Urothelium cell line (cell line): Measurements from ENCODE around the gene UBE3B.

ENCODE experiments used
- DNase-seq: peaks from one replicate; pipeline ENCODE4 v3.0.0; 2011; ENCODE audit warnings: low spot score, mixed read lengths
- FAIRE-seq: peaks from 2 replicates; lab custom pipeline; 2011; peaks lifted over from hg19 to GRCh38; lab: Jason Lieb, UNC

UBE3B gene

DNA sequence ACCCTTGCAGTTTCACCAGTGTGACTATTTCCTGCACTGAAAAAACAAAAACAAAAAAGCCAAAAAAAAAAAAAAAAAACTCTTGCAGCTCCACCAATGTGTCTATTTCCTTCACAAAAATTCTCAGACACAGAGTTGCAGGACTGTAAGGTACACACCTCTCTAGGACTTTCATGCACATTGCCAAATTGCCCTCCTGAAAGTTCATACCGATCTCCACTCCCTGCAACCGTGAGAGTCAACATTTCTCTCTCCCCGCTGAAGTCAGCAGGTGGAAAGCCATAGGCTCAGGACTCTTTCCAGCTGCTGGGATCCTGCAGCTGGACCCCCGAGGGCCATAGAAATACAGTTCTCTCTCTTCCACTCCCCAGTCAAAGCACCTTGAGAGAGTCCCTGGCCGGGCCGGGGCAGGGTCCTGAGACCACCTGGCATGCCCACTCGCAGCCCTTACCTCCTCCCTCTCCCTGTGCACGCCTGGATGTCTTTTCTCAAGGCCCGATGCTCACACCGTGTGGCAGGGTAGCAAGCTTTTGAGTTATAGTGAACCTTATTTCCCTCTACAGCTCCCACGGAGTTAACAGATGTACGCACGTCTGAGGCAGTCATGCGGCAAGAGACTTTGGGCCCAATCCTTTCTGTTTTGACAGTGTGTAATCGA, 72.3 kb downstream of the UBE3B start:
- no peak for FAIRE-seq

DNA sequence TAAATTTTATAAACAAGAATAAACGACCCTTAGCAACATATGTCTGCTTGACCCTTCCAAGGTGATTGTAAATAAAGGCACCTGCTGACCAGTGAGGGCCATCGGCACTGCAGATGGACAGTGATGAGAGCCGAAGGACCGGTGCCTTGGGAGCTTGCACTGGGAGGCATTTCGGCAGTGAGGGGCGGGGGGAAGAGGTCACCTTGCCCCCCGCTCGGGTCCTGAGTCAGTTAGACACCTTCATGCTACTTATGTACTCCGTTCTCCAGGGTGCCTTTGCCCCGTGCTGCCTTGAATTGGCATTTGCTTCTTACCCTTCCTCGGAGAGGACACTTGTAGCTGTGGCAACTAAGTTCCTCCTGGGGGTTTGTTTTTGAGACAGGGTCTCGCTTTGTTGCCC, 72.8 kb downstream of the UBE3B start:
- DNase-seq (no peak), FAIRE-seq (no peak)

More for the DNA sequence above, 72.3 kb downstream of the UBE3B start:
- no peak for DNase-seq

DNA sequence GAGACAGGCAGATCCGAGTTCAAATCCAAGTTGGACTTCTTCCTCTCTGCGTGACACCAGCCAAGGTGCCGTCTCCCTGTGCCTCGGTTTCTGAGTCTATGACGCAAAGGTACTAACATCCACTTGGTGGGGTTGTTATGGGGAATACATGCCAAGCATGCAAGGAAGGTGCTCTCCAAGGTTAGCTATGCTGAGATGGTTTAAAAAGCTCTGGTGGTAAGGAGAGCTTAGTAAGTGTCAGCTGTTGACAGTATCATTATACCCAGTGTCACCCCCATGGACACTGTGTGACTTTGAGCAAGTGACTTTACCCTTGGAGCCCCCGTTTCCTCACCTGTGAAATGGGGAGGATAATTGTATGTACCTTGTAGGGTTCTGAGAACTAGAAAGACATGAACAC, 73.7 kb downstream of the UBE3B start:
- DNase-seq (no peak), FAIRE-seq (no peak)

DNA sequence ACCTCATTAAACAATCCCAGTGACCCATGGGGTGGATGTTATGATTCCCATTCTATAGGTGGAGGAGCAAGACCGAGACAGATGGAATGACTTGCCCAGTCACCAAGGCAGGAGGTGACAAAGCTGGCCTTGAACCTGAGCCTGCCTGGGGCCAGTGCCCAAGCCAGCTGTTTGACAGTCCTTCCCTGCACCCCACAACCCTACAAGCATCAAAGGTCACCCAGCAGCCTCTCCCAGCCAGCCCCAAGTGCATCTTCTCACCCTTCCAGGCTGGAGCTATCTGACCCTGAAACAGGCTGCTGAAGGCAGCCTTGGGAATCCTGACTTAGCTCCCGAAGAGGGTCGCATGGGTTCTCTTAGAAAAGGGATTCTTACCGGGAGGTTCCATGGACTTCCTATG, 75.5 kb downstream of the UBE3B start:
- no peak for FAIRE-seq
- no peak for DNase-seq

DNA sequence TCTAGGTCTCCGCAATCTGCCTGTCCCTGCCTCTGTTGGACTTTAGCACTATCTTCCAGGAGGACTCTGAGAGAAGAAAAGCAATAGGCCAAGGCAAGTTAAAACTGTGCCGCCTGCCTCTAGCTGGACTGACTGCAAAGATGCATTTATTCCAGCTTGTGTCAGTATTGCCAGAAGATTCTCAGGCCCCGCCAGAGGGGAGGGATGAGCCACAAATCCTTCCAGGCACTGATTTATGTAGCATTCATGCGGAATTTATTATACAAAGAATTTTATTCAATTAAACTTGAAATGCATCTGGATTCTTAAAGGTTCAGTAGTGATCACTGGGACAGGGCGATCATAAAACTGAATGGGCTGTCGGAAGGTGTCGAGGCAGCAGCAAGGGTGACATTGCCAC, 76.0 kb downstream of the UBE3B start:
- DNase-seq (no peak), FAIRE-seq (no peak)

DNA sequence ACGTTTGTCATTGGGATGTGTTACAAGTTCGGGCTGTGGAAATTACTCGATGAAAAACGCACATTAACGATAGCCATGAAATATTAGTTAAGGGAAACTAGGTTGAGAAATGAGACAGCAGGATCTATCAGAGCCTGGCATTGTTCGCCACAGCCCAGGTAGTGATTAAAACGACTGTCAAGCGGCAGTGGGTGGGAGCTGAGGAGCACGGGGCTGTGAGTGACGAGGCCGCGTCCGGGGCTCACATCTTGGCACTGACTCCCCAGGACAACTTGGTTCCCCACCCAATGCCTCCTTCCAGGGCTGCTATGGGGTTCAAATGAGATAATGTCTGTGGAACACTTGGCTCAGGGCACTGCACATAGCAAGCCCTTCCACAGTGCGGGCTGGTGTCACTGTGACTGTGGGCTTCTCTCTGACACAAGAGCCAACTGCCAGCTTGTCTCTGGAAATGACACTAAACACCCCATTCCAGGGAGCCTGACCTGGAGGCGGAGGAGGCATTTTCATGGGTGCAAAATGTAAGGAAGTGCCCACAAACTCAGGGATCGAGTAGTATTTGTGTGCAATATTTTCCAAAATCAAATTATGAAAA, 76.6 kb downstream of the UBE3B start:
- FAIRE-seq (no peak), DNase-seq (no peak)

DNA sequence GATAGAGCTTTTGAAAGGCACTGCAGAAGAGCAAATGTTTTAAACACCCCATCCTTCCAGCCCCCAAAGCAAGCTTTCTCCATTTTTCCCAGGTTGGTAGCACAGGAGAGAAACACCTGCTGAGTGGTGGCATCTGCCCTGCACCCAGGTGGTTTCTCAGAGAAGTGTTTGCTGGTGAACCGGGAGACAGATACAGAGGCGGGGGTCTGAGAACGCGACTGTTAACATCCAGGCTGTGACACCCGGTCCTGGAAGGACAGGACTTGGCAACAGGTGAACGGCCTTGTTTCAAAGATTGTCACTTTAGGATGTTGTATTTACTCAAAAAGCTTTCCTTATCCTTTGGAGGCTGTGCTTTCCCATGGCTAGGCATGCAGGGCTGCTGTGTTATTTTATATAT, 77.3 kb downstream of the UBE3B start:
- FAIRE-seq (no peak), DNase-seq (no peak)

DNA sequence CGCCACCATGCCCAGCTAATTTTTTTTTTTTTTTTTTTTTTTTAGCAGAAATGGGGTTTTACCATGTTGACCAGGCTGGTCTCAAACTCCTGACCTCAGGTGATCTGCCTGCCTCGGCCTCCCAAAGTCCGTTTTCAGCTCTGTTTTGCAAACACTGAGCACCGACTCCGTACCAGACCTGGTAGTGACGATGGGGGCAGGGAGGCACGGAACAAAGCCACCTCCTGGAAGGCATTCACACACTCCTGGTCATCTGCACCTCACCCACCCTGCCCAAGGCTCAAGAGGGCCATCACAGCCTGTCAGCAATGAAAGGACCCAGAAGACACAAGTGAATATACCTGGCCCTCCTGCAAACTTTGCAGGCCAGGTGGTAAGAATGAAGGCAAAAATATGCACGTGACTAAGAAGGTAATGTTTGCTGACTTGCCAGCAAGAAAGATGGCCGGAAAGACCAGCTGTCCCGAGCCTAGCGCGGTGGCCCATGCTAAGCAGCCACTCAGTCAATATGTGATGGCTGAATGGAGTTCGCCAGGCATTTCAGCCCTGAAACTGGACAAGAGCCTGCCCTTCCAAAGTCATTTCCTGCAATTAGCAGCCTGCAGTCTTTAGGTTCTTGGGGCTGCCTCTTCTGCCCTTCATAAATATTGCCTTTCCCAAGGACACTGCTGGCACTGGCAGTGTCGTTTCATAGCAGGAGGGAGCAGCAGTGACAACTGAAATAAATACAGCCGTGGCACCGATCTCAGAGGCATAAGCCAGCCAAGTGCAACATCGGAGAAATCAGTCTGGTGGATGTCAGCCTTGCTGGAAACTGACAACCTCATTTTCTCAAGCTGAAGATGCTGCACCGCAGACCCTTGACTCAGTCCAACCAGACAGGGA, 78.2 kb downstream of the UBE3B start:
- peak; percentile 17 for FAIRE-seq
- no peak for DNase-seq

DNA sequence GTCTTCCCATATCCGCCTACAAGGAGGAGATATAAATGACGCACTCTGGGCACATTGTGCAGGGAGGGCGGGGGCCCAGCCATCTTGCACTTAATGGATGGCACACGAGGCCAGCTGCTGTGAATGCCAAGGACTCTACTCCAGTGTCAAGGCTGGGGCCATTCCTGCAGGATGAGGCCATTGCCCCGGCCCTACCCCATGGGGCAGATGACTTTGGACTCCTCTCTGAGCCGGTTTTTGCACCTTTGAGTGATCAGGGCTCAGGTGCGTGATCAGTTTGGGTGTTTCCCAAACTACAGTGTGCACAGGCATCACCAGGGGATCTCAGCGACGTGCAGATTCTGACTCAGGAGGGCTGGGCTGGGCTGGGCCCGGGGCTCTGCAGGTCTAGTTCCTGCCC, 79.8 kb downstream of the UBE3B start:
- DNase-seq: no peak
- no peak for FAIRE-seq

DNA sequence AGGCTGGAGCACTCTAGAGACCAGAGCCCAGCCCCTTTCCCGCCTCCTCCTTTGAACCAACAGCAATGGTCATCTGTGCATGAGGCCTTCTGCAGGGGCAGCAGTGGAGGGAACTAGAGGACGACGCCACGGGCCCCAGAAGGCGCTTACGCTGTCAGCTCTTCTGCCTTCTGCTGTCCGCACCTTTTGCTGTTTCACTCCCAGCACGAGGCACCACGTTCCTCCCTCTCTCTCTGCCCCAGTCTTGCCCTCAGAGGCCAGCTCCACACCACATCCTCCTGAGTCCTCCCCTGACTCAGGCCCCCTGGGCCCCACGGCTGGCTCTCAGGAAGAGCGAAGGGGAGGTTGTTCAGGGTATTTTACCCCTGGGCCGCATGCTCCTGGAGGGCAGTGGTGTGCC, 80.4 kb downstream of the UBE3B start:
- DNase-seq (no peak), FAIRE-seq (no peak)

DNA sequence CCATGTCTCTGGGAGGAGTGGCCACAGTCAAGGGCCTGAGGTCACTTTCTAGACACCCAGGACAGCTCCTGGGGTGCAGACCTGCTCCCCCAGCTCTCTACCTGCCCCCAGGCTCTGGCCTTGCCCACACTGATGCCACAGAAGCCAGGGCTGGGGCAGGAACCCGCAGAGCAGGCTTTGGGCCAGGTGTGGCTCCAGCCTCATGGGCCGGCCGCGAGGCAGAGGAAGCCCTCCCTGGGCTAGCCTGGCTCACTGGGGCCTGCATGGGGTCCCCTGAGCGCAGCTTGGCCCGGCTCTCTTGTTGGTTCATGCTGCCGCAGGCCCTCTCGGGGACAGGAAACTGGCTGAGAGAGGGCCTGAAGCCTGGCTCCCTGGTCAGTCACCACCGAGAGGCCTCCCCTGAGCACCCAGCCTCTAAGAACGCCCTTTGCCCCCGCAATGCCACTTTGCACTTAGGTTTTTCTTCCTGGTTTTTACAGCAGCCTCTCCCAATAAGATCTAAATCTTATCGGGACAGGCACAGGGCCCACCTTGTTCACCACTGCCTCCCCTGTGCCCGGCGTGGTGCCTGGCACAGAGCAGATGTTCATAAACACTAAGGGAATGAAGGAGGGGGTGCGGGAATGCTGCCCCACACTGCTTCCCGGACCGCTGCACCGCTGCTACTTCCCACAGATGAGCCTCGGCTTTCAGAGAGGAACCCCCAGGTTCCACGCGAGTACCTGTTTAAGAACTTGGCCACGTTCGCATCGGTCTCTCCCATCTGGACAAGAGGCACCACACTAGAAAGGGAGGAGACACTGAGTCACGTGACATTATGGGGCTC, 81.2 kb downstream of the UBE3B start:
- no peak for DNase-seq
- no peak for FAIRE-seq

DNA sequence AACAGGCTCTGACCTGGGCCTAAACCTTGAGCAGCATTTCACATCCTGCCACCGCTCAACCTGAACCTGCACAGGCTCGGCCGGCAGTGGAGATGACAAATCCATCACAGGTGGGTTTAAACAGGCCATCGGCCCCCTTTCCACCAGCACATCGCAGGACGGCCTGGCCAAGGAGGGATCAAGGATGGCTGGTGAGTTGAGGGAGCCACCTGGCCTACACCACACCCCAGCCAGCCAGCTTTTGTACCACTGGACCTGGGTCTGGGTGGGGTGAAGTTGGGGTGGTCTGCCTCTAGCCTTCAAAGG, 81.7 kb downstream of the UBE3B start:
- FAIRE-seq (no peak), DNase-seq (no peak)

DNA sequence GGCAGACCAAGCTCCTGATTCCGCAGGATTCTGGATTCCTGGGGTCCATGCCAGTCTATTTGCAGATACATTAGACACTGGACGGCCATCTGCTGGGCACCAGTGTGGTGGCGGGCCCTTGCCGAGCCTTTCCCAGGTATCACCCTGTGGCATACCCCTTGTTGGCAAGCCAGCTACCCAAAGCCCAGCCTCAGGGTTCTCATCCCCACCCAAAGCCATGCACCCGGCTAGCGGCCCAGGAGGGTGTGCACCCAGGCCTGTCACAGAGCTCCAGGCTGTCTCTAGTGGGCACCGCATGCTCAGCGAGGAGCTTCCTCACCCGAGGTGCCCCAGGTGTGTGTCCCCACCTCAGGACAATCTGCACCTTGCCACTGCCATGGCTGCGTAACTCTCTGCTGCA, 82.2 kb downstream of the UBE3B start:
- no peak for FAIRE-seq
- DNase-seq: no peak

DNA sequence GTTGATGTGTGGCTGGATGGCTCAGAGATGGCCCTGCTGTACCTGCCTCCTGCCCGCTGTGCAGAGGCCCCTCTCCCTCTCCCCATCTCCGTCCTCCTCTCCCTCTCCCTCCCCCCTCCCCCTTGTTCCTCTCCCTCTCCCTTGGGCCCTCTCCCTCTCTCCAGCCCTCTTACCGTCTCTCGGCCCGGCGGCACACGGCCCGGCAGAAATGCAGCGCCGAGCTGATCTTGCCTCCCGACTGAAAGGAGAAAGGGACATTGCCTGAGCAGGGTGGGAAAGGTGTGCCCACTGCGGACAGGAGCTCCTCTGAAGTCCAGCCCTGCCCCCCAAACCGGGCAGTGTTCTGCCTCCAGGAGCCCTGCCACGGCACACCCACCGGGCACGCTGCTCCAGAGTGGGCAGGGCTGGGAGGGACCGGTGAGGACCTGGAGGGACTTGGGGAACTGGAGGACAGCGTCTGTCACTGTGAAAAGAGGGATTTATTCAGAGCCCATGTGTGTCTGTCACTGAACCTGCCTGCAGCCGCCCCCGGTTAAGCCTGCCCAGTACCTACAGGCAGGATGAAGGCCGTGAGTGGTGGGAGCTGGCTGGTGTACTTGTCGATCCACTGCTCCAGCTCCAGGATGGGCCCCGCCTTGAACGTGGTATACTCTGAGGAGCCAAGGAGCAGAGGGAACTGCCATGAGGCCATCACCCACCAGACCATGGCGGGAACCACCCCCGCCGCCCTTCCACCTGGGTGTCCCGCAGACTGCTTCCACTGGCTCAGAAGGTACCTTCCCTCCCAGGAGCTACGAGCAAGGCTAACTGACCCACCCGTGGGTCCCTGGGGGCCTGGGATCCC, 83.7 kb downstream of the UBE3B start:
- no peak for DNase-seq
- no peak for FAIRE-seq

DNA sequence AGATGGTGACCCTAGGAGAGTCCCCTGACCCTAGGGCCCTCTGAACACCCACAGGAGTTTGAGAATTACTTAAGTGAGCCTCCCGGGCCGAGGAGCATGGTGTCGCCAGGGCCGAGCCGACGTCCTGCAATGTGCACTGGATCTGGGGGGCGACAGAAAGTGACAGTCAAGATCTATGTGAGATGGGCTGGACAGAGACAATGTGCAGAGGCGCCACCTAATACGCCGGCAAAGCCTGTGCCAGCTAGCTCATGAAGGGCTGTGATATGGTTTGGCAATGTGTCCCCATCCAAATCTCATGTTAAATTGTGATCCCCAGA, 84.2 kb downstream of the UBE3B start:
- no peak for DNase-seq
- no peak for FAIRE-seq

DNA sequence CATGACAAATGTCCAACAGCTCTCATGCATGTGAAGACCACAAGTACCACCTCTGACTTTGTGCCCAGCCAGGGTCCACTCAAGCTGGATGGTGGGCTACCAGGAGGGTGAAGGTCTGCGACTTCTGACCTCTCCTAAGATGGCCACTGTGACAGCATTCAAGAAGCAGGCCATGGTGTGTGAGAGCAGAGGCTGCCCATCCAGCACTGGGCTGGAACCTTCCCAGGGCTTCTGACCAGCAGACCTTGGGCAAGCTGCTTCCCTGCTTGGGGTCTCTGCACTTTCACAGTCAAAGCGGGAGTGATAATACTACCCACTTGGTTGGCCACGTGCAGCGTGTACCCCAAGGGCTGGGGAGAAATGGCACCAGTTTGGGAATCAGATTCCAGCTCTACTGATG, 85.4 kb downstream of the UBE3B start:
- FAIRE-seq (no peak), DNase-seq (no peak)

DNA sequence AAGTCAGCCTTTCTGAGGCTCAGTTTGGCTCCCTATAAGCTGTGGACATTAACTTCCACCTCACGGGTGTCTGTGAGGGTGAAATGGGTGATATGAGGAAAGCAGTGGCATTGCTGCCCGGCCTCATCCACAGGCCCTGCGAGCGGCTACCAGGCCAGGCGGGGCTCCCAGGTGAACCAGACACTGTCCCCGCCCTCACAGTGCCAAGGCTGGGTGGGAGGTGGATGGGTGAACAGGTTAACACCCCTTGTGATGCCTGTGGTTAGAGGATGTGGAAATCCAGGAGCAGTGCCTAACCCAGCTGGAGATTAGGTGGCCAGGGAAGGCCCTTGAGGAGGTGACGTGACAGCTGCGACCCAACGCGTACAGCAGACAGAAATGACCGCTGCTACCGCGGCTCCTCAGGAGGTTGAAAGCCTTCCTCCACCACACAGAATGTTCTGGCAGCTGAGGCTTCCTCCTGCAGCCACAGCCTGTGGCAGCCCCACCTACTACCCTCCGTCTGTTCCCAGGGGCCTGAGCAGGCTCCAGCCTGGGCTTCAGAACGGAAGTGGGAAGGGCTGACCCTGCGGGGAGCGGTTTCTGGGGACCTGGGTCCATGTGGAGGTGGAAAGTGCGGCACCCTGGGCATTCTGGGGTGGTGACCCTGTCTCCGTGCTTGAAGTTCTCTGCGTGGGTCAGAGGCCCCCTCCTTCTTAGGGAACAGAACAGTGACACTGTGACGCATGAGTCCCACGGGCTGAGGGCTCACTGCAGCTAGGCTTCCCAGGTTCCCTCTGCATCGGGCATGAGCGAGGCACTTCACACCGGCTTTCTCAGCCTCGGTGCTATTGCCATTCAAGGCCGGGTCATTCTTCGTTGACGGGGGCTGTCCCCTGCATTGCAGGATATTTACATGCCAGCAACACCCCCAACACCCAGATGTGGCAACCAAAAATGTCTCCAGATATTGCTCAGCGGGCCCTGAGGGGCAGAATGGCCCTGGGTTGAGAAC, 86.2 kb downstream of the UBE3B start:
- no peak for FAIRE-seq
- DNase-seq: no peak

DNA sequence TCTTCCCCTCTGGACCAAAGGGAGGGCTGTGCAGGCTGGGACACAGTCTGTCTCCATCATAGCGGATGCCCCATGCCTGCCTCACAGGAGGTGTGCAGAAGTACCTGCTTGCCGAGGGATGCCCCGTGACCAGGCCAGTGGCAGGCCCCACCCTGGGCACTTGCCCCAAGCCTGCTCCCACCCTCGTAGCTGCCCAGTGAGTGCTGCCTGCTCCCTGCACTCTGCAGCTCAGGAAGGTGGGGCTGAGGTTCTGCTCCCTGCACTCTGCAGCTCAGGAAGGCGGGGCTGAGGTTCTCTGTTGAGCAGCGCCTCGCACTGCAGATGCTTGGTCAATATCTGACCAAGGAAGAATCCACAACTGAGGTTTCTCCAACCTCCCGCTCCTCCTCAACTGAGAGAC, 89.0 kb downstream of the UBE3B start:
- DNase-seq: no peak
- no peak for FAIRE-seq

DNA sequence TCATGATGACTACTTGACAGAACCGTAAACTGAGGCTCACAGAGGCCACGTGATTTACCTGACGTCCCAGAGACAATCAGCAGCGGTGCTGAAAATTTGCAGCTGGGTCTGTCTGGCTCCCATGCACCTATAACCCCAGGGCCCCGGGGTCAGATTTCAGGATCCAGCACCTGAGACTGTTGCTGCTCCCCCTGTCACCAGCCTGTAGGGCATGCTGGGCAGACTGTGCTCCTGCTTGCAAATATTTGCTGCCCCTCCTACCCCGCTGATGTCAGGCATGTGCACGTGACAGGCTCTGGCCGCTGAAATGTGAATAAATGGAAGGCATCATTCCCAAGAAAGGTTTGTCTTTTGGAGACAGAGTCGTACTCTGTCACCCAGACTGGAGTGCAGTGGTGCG, 89.9 kb downstream of the UBE3B start:
- DNase-seq (no peak), FAIRE-seq (no peak)

DNA sequence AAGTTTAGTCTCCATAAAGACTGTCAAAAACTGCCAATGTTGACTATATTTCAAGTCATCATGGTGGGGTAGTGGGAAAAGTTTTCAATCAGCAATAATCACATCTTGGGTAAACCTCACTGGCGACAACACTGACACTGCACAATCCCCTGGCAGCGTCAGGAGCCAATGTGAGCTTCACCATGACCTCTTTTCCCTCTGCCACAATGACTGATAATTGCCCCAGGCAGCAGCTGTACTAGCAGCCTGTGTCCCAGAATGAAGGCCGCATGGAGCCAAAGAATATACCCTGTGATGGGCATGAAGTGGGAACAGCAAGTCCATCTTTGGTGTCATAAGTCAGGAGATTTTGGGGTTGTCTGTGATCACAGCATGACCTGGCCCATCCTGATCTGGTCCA, 90.5 kb downstream of the UBE3B start:
- no peak for FAIRE-seq
- DNase-seq: no peak
